Activated T-helper 2 cell treated with anti-CD3 and anti-CD28 coated beads, Interferon-gamma antibody, Interleukin-2, Interleukin-4, amounts not matched to agents 10 μg/mL and 5 μg/mL and 100 μg/mL, durations not matched to agents 14 hours and 24 hours and 36 hours (primary cell): Measurements from ENCODE around the gene CDH4. TPM values are rescaled to one million over a fixed set of nuclear protein-coding genes. Genes with fewer than 3 reads are reported as not detected.

Experiments used
- DNase-seq: peaks from one replicate; pipeline ENCODE4 v3.0.0; 2021; ENCODE audit warnings: low spot score
- H3K27ac Mint-ChIP-seq: one replicate; pipeline ENCODE4 v1.8.0; 2021; ENCODE audit warnings: mixed read lengths
- H3K27me3 Mint-ChIP-seq: one replicate; pipeline ENCODE4 v1.8.0; 2021; ENCODE audit warnings: low read depth, mixed read lengths
- H3K36me3 Mint-ChIP-seq: one replicate; pipeline ENCODE4 v1.8.0; 2021; ENCODE audit warnings: low read depth, mixed read lengths
- H3K4me1 Mint-ChIP-seq: one replicate; pipeline ENCODE4 v1.8.0; 2021; ENCODE audit warnings: low read depth, mixed read lengths
- H3K4me3 Mint-ChIP-seq: one replicate; pipeline ENCODE4 v1.8.0; 2021; ENCODE audit warnings: low read depth, mild to moderate bottlenecking, moderate library complexity, mixed read lengths
- H3K9me3 Mint-ChIP-seq: one replicate; pipeline ENCODE4 v1.8.0; 2021; ENCODE audit warnings: mixed read lengths
- intact Hi-C: fragments of 100-400 bp; cut with micrococcal nuclease; formaldehyde crosslinking; loops from one replicate; pipeline ENCODE4 v1.15.1; 2023
- total RNA-seq: library from RNA; stranded (reverse); gene quantifications from 2 replicates; pipeline ENCODE4 v1.2.3, GENCODE V29; 2022

CDH4 gene
- total RNA-seq, 1 donor from 2014 or later, result not detected

GRCh38 chr20:61480158-61480825 is 228.2 kb downstream of the CDH4 start:
- Mint-ChIP-seq H3K4me1 (no peaks in the 10 kb centered on the region), H3K4me3 (no peak overlapping the region), H3K36me3 (no peaks in the 10 kb centered on the region), H3K27me3 (no peaks in the 10 kb centered on the region), H3K9me3 (peaks cover 16% of the 10 kb centered on the region), H3K27ac (no peak overlapping the region)
- DNase-seq, result no peak
- intact Hi-C loops, result no loop called here

GRCh38 chr20:61482056-61482887 is 230.2 kb downstream of the CDH4 start:
- no peaks in the 10 kb centered on the region for H3K27me3 Mint-ChIP-seq
- no peak overlapping the region for H3K4me3 Mint-ChIP-seq
- no peak for DNase-seq
- intact Hi-C loops, result no loop called here
- H3K36me3 Mint-ChIP-seq, result no peaks in the 10 kb centered on the region
- peaks cover 16% of the 10 kb centered on the region for H3K9me3 Mint-ChIP-seq
- H3K27ac Mint-ChIP-seq, result no peak overlapping the region
- no peaks in the 10 kb centered on the region for H3K4me1 Mint-ChIP-seq

- no peaks in the 10 kb centered on the region for H3K36me3 Mint-ChIP-seq
- H3K4me1 Mint-ChIP-seq, result no peaks in the 10 kb centered on the region
- no peaks in the 10 kb centered on the region for H3K27me3 Mint-ChIP-seq
- no peak for DNase-seq
- H3K27ac Mint-ChIP-seq, result no peak overlapping the region
- no peak overlapping the region for H3K4me3 Mint-ChIP-seq
- H3K9me3 Mint-ChIP-seq, result peaks cover 16% of the 10 kb centered on the region
- intact Hi-C loops, result no loop called here
Observed at GRCh38 chr20:61482901-61483300, 230.8 kb downstream of the CDH4 start.

DNA sequence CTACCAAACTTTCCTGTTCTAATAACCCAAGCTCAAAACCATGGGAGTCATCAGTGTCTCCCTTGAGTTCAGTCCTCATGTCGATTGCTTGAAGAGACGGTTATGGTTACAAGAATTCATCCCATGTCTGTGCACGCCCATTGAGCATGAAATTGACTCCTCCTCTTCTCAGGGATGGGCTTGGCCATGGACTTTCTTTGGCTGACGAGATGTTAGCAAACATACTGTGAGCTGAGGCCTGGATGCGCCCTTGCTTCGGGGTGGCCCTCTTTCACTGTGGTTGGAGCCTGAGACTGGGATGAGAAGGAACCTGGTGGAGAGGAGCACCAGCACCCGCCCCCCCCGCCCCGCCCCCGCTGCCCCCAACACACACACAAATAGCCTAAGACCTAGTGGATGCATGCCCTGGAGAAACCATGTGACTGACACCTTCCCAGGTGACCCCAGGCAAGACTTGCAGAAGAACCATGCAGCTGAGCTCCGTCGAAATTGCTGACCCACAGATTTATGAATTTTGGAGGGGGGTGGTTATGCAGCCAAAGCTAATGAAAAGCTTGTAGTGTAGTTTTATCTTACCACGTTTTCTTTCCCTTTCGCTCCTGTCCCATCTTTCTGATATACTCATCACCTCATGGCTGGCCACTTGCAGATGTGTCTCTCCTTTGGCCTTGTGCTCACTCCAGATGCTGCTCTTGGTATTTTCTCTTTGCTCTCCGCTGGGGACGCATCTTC is 231.4 kb downstream of the CDH4 start:
- H3K36me3 Mint-ChIP-seq, result no peaks in the 10 kb centered on the region
- peaks cover 14% of the 10 kb centered on the region for H3K9me3 Mint-ChIP-seq
- intact Hi-C loops, result no loop called here
- H3K27me3 Mint-ChIP-seq, result no peaks in the 10 kb centered on the region
- no peak for DNase-seq
- no peaks in the 10 kb centered on the region for H3K4me1 Mint-ChIP-seq
- H3K27ac Mint-ChIP-seq, result no peak overlapping the region
- no peak overlapping the region for H3K4me3 Mint-ChIP-seq

- Mint-ChIP-seq H3K9me3 (peaks cover 4% of the 10 kb centered on the region), H3K27ac (no peak overlapping the region), H3K27me3 (no peaks in the 10 kb centered on the region), H3K36me3 (no peaks in the 10 kb centered on the region), H3K4me3 (no peak overlapping the region), H3K4me1 (no peaks in the 10 kb centered on the region)
- intact Hi-C loops, result no loop called here
- DNase-seq, result no peak
Observed at GRCh38 chr20:61486198-61486597, 234.1 kb downstream of the CDH4 start.

DNA sequence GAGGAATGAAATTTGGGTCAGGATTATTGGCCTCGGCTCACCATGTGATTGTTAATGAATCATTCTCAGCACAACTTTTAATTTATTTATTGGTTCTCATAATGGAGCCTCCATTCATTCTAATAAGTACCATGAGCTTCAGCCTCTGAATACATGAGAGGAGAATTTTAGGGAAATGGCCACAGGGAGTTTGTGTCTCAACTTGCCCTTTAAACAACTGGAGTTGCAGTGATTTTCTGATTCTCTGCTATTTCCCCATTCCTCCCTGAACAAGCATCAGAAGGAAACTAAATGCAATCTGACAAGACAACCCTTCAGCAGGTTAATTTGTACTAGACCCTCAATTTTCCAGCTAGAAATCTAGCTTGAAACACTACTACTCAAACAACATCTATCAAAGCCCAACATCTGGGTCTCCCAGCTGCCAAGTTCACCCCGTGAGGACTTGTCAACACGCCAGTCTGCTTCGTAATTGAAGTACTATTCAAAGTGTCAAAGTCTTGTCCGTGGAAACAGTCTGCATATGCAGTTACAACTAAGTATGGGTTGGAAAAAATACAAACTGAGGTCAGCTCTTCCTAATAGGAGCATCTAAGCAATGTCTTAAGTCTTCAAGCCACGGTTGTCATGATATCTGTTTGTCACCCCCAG is 235.4 kb downstream of the CDH4 start:
- H3K36me3 Mint-ChIP-seq, result no peaks in the 10 kb centered on the region

GRCh38 chr20:61487997-61488371 is 235.9 kb downstream of the CDH4 start:
- Mint-ChIP-seq H3K27ac (no peak overlapping the region), H3K27me3 (no peaks in the 10 kb centered on the region), H3K36me3 (no peaks in the 10 kb centered on the region), H3K4me1 (no peaks in the 10 kb centered on the region), H3K4me3 (no peak overlapping the region), H3K9me3 (peaks cover 4% of the 10 kb centered on the region)
- DNase-seq, result no peak
- intact Hi-C loops, result no loop called here

More for the DNA sequence above, 235.4 kb downstream of the CDH4 start:
- H3K4me3 Mint-ChIP-seq, result no peak overlapping the region
- no peaks in the 10 kb centered on the region for H3K27me3 Mint-ChIP-seq
- intact Hi-C loops, result no loop called here
- H3K27ac Mint-ChIP-seq, result no peak overlapping the region
- no peaks in the 10 kb centered on the region for H3K4me1 Mint-ChIP-seq
- DNase-seq, result no peak
- H3K9me3 Mint-ChIP-seq, result peaks cover 4% of the 10 kb centered on the region

- intact Hi-C loops, result no loop called here
- Mint-ChIP-seq H3K27me3 (no peaks in the 10 kb centered on the region), H3K9me3 (no peaks in the 10 kb centered on the region), H3K36me3 (no peaks in the 10 kb centered on the region), H3K4me3 (no peak overlapping the region), H3K4me1 (no peaks in the 10 kb centered on the region), H3K27ac (no peak overlapping the region)
- no peak for DNase-seq
Observed at GRCh38 chr20:61490721-61491120, 238.7 kb downstream of the CDH4 start.

DNA sequence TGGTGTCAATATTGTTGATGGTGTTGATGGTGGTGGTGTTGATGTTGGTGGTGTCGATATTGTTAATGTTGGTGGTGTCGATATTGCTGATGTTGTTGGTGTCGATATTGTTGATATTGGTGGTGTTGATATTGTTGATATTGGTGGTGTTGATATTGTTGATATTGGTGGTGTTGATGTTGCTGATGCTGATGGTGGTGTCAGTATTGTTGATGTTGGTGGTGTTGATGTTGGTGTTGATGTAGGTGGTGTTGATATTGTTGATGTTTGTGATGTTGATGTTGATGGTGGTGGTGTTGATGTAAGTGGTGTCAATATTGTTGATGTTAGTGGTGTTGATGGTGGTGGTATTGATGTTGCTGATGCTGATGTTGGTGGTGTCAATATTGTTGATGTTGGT is 240.0 kb downstream of the CDH4 start:
- Mint-ChIP-seq H3K27me3 (no peaks in the 10 kb centered on the region), H3K36me3 (no peaks in the 10 kb centered on the region), H3K9me3 (no peaks in the 10 kb centered on the region), H3K4me1 (peaks cover 4% of the 10 kb centered on the region), H3K27ac (no peak overlapping the region), H3K4me3 (no peak overlapping the region)
- DNase-seq, result no peak
- intact Hi-C loops, result no loop called here

DNA sequence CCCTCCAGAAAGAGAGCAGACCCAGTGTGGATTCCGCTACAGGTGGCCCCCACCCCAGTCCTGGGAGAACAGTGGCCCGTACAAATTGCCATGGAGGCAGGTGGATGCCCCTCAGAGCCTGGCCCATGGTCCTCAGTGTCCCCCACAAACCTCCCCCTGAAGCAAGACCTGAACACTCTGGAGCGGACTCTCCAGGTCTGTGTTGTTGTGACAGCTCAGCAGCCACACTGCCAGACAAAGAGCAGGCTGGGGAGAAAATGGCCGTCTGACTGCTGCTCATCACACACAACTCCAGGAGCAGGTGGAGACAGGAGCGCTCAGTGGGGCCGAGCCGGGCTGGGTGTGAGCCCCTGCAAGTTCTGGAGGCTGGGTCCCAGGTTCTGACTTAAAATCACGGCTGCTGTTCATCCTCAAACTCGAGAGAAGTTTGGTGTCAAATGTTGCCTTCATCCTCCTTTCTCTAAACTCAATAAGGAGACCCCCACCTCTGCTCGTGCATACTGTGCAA is 241.8 kb downstream of the CDH4 start:
- no peaks in the 10 kb centered on the region for H3K9me3 Mint-ChIP-seq
- H3K27me3 Mint-ChIP-seq, result no peaks in the 10 kb centered on the region
- H3K4me1 Mint-ChIP-seq, result peaks cover 8% of the 10 kb centered on the region
- no peak for DNase-seq
- intact Hi-C loops, result no loop called here
- no peaks in the 10 kb centered on the region for H3K36me3 Mint-ChIP-seq
- H3K27ac Mint-ChIP-seq, result no peak overlapping the region
- no peak overlapping the region for H3K4me3 Mint-ChIP-seq

DNA sequence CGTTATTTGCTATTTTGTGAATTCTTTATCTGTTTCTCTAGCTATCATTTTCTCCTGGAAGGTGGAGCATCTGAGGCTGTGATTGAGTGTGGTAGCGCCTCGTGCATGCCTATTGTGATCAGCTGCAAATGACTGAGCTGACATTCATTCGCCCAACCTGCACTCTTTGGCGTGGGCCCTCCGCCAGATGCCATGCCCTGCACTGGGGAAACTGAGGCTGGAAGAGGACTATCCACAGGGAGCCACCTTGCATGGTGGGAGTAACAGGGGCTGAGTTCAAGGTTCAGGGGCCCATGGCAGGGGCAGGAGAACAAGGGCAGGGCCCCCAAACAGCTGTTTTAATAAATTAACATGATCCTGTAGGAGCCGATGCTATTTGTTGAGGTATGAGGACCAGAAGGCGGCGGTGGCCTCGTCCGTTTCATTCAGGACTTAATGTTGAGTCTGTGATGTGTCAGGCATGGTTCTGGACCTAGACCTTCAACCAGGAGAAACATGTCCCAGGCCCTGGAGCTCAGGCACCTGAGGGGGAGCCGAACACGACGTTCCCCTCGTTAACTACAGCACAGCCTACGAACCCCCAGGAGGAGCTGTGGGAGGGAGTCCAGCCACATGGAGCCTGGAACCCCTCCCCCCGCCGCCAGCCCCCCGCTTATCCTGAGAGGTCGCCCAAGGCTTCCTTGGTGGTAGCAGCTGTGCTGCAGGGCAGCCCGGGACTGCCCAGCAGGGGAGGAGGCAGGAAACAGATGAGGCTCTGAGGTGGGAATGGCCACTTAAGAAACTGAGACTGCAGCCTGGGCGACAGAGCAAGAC is 242.9 kb downstream of the CDH4 start:
- DNase-seq, result no peak
- intact Hi-C loops, result no loop called here
- no peaks in the 10 kb centered on the region for H3K9me3 Mint-ChIP-seq
- H3K27me3 Mint-ChIP-seq, result no peaks in the 10 kb centered on the region
- peaks cover 8% of the 10 kb centered on the region for H3K4me1 Mint-ChIP-seq
- no peak overlapping the region for H3K4me3 Mint-ChIP-seq
- no peaks in the 10 kb centered on the region for H3K36me3 Mint-ChIP-seq
- no peak overlapping the region for H3K27ac Mint-ChIP-seq

- Mint-ChIP-seq H3K36me3 (no peaks in the 10 kb centered on the region), H3K4me3 (no peak overlapping the region), H3K4me1 (peaks cover 11% of the 10 kb centered on the region), H3K27ac (no peak overlapping the region), H3K27me3 (no peaks in the 10 kb centered on the region), H3K9me3 (no peaks in the 10 kb centered on the region)
- intact Hi-C loops, result no loop called here
- no peak for DNase-seq
Observed at GRCh38 chr20:61497029-61497627, 245.1 kb downstream of the CDH4 start.
